Retinal pigment epithelial cell (primary cell): ENCODE results near the gene TOE1.
"Not testable (repeated sequence)": the region's sequence is repeated elsewhere in the genome, so short reads cannot be mapped to it uniquely, and the experiment has no call there.

Source experiments
- DNase-seq: peaks from one replicate; pipeline ENCODE4 v3.0.0-alpha.2; 2010; ENCODE audit warnings: low read depth
- H3K4me3 ChIP-seq: 2 replicates; pipeline ENCODE4 v1.5.1; 2011; ENCODE audit warnings: mild to moderate bottlenecking, low read length, control low read depth, moderate library complexity
- CTCF ChIP-seq: conservative IDR thresholded peaks from 2 replicates; pipeline ENCODE4 v1.5.1; 2011; ENCODE audit warnings: low read depth, low read length, control low read depth, inconsistent platforms

TOE1 gene

GRCh38 chr1:45339789-45340558, at the start of gene TOE1, which contains the start of gene MUTYH:
Gene TOE1, plus strand, starts transcription at chr1:45340170. Its CDS starts 83 bp downstream, at chr1:45340253.
Gene MUTYH, minus strand, starts transcription at chr1:45340440. Its CDS starts 5,935 bp downstream, at chr1:45334505.
- DNase-seq, result peak; percentile 64
- no peak for TF ChIP-seq CTCF
- peak within 1 kb of the TSS; percentile 95 for H3K4me3 ChIP-seq

- not testable (repeated sequence) for DNase-seq, H3K4me3 ChIP-seq
Measured at GRCh38 chr1:45291002-45291401, 49.0 kb upstream of the TOE1 start.

- no peak for DNase-seq
- no peak for TF ChIP-seq CTCF
- no peak overlapping the region for H3K4me3 ChIP-seq
Measured at GRCh38 chr1:45291716-45292115, 48.3 kb upstream of the TOE1 start.

- no peak overlapping the region for H3K4me3 ChIP-seq
- no peak for DNase-seq
- no peak for TF ChIP-seq CTCF
Measured at GRCh38 chr1:45297666-45298356, 42.2 kb upstream of the TOE1 start.

GRCh38 chr1:45299296-45299695, 40.7 kb upstream of the TOE1 start:
- no peak for DNase-seq
- no peak overlapping the region for H3K4me3 ChIP-seq
- no peak for TF ChIP-seq CTCF

GRCh38 chr1:45299981-45300668, 39.8 kb upstream of the TOE1 start:
- TF ChIP-seq CTCF, result peak; percentile 76
- DNase-seq, result peak; percentile 45

GRCh38 chr1:45300669-45300997, 39.3 kb upstream of the TOE1 start:
- no peak overlapping the region for H3K4me3 ChIP-seq
- DNase-seq, result no peak
- TF ChIP-seq CTCF, result no peak

More at GRCh38 chr1:45299981-45300668, 39.8 kb upstream of the TOE1 start:
- H3K4me3 ChIP-seq, result no peak overlapping the region
